Effector memory CD4-positive, alpha-beta T cell (primary cell): ENCODE data around the gene APLF.
"Not testable (repeated sequence)": the region's sequence is repeated elsewhere in the genome, so short reads cannot be mapped to it uniquely, and the experiment has no call there.

Experiments
- DNase-seq, 3 donors: peaks; one replicate each; pipeline ENCODE4 v3.0.0-alpha.2; 2020
- H3K27ac ChIP-seq: 2 replicates; pipeline ENCODE4 v1.7.0; 2013; ENCODE audit warnings: mild to moderate bottlenecking, low read length, moderate library complexity; ENCODE audit not compliant: insufficient read depth, poor library complexity, severe bottlenecking
- H3K27me3 ChIP-seq: replicated peaks from 2 replicates; pipeline ENCODE4 v1.7.0; 2013; ENCODE audit warnings: mild to moderate bottlenecking, low read length; ENCODE audit not compliant: insufficient read depth, control insufficient read depth, poor library complexity, severe bottlenecking
- H3K36me3 ChIP-seq: 2 replicates; pipeline ENCODE4 v1.7.0; 2013; ENCODE audit warnings: mild to moderate bottlenecking, low read length, moderate library complexity; ENCODE audit not compliant: control insufficient read depth, insufficient read depth
- H3K4me1 ChIP-seq: 2 replicates; pipeline ENCODE4 v1.7.0; 2013; ENCODE audit warnings: low read length, mild to moderate bottlenecking; ENCODE audit not compliant: control insufficient read depth, insufficient read depth, poor library complexity, severe bottlenecking
- H3K4me3 ChIP-seq: 2 replicates; pipeline ENCODE4 v1.7.0; 2013; ENCODE audit warnings: low read length, low read depth, mild to moderate bottlenecking; ENCODE audit not compliant: insufficient read depth, poor library complexity, severe bottlenecking
- H3K9me3 ChIP-seq: 2 replicates; pipeline ENCODE4 v1.7.0; 2013; ENCODE audit warnings: mild to moderate bottlenecking, low read length, moderate library complexity; ENCODE audit not compliant: control insufficient read depth

APLF gene

DNA sequence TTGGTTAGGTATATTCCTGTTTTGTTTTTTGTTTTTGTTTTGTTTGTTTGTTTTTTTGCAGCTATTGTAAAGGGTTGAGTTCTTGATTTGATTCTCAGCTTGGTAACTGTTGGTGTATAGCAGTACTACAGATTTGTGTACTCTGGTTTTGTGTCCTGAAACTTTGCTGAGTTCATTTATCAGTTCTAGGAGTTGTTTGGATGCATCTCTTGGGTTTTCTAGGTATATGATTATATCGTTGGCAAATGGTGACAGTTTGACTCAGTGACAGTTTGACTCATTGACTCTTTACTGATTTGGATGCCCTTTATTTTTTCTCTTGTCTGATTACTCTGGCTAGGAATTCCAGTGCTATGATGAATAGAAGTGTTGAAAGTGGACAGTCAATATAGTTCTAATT, 53.7 kb downstream of the APLF start:
- H3K4me3 ChIP-seq, result no peak overlapping the region
- H3K4me1 ChIP-seq, result no peaks in the 10 kb centered on the region
- H3K27me3 ChIP-seq, result no peaks in the 10 kb centered on the region
- no peak overlapping the region for H3K27ac ChIP-seq
- no peaks in the 10 kb centered on the region for H3K9me3 ChIP-seq
- no peaks in the 10 kb centered on the region for H3K36me3 ChIP-seq
- DNase-seq, result no peak

DNA sequence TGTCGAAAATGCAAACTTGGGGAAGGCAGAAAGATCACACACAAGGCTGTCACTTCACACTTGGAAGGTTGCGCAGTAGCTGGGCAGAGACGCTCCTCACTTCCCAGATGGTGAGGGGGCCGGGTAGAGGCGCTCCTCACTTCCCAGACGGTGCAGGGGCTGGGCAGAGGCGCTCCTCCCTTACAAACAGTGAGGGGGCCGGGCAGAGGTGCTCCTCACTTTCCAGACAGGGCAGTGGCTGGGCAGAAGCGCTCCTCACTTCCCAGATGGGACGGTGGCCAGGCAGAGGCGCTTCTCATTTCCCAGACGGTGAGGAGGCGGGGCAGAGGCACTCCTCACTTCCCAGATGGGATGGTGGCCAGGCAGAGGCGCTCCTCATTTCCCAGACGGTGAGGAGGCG, 59.6 kb downstream of the APLF start:
- H3K27me3 ChIP-seq, H3K27ac ChIP-seq, H3K9me3 ChIP-seq, H3K4me3 ChIP-seq, H3K36me3 ChIP-seq, DNase-seq, H3K4me1 ChIP-seq: not testable (repeated sequence)

DNA sequence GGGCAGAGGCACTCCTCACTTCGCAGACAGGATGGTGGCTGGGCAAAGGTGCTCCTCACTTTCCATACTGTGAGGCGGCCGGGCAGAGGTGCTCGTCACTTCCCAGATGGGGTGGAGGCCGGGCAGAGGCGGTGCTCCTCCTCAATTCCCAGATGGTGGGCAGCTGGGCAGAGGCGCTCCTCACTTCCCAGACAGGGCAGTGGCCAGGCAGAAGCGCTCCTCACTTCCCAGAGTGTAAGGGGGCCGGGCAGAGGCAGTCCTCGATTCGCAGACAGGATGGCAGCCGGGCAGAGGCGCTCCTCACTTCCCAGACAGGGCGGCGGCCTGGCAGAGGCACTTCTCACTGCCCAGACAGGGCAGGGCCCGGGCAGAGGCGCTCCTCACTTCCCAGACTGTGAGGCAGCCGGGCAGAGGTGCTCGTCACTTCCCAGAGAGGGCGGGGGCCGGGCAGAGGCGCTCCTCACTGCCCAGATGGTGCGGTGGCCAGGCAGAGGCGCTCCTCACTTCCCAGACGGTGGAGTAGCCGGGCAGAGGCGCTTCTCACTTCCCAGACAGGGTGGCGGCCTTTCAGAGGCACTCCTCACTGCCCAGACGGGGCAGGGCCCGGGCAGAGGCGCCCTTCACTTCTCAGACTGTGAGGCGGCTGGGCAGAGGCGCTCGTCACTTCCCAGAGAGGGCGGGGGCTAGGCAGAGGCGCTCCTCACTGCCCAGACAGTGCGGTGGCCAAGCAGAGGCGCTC, 60.1 kb downstream of the APLF start:
- not testable (repeated sequence) for H3K27ac ChIP-seq, H3K36me3 ChIP-seq, H3K4me3 ChIP-seq, H3K4me1 ChIP-seq, H3K9me3 ChIP-seq, H3K27me3 ChIP-seq, DNase-seq

- not testable (repeated sequence) for H3K27ac ChIP-seq, H3K27me3 ChIP-seq, H3K36me3 ChIP-seq
These were observed 61.8 kb downstream of the APLF start for GRCh38 chr2:68529156-68529555.

DNA sequence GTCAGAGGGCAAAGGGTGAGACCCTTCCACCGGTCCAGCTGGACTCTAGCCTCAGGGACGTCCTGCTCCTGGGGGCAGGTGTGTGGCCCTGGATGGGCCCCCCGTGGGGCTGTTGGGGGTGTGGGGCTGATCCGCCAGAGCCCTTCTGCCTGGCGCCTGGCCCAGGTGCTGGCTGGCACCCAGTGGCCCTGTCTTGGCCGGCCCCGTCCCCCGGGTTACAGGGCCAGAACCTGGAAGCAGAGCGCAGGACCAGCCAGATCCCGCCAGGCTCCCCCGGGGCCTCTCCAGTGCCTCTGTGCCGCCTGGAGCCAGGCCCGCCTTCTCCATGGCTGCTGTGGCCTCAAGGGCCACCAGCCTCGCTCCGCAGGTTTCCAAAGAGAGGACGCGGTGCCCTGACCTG, 62.3 kb downstream of the APLF start:
- H3K4me1 ChIP-seq, H3K9me3 ChIP-seq, DNase-seq, H3K36me3 ChIP-seq, H3K4me3 ChIP-seq, H3K27ac ChIP-seq, H3K27me3 ChIP-seq: not testable (repeated sequence)

More at GRCh38 chr2:68529156-68529555, 61.8 kb downstream of the APLF start:
- not testable (repeated sequence) for H3K9me3 ChIP-seq, H3K4me1 ChIP-seq, DNase-seq, H3K4me3 ChIP-seq

DNA sequence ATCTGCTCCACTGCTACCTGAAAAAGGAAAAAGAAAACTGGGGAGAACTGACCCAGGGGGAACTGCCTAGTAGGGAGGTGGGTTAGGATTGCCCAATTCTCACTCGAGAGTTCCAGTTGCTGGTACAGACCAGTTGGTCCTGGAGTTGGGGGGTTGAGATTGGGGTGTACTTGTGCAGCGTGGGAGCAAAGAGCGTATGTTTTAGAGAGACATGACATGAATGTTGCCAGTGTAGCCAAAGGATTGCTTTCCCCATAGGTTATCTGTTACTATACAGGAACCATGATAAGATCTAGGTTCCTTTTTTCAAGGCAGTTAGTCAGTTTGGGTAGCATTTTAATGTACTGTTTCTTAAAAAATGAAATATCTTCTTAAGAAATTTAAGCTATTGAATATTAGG, 68.6 kb downstream of the APLF start:
- Histone ChIP-seq H3K4me3 (no peak overlapping the region), H3K4me1 (no peaks in the 10 kb centered on the region), H3K27ac (no peak overlapping the region), H3K9me3 (no peaks in the 10 kb centered on the region), H3K27me3 (no peaks in the 10 kb centered on the region), H3K36me3 (no peaks in the 10 kb centered on the region)
- no peak for DNase-seq

DNA sequence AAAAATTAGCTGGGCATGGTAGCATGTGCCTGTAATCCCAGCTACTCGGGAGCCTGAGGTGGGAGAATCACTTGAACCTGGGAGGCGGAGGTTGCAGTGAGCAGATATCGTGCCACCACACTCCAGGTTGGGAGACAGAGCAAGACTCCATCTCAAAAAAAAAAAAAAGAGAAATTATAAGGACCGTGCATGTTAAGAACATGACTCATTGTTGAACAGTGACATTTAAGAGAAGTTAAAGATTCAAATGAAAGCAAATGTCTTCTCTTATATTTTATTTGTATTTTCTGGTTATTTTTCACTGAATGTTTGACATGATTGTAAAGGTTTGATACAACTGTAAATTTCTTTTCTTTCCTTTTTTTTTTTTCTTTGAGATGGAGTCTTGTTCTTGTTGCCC, 69.6 kb downstream of the APLF start:
- H3K27me3 ChIP-seq, result no peaks in the 10 kb centered on the region
- no peaks in the 10 kb centered on the region for H3K9me3 ChIP-seq
- H3K27ac ChIP-seq, result no peak overlapping the region
- H3K4me3 ChIP-seq, result no peak overlapping the region
- no peaks in the 10 kb centered on the region for H3K4me1 ChIP-seq
- DNase-seq, result no peak
- no peaks in the 10 kb centered on the region for H3K36me3 ChIP-seq

- H3K27me3 ChIP-seq, result no peaks in the 10 kb centered on the region
- no peaks in the 10 kb centered on the region for H3K36me3 ChIP-seq
- no peaks in the 10 kb centered on the region for H3K4me1 ChIP-seq
- H3K9me3 ChIP-seq, result no peaks in the 10 kb centered on the region
- H3K27ac ChIP-seq, result no peak overlapping the region
- no peak for DNase-seq
- no peak overlapping the region for H3K4me3 ChIP-seq
These were observed 70.4 kb downstream of the APLF start for GRCh38 chr2:68537809-68538208.

GRCh38 chr2:68544811-68545210, 77.4 kb downstream of the APLF start:
- Histone ChIP-seq H3K36me3 (no peaks in the 10 kb centered on the region), H3K4me1 (no peaks in the 10 kb centered on the region), H3K27me3 (no peaks in the 10 kb centered on the region), H3K9me3 (no peaks in the 10 kb centered on the region), H3K27ac (no peak overlapping the region), H3K4me3 (no peak overlapping the region)
- DNase-seq, result no peak

GRCh38 chr2:68548396-68548795, 81.0 kb downstream of the APLF start:
- H3K27ac ChIP-seq, result no peak overlapping the region
- no peaks in the 10 kb centered on the region for H3K36me3 ChIP-seq
- H3K27me3 ChIP-seq, result no peaks in the 10 kb centered on the region
- H3K9me3 ChIP-seq, result no peaks in the 10 kb centered on the region
- no peak for DNase-seq
- no peaks in the 10 kb centered on the region for H3K4me1 ChIP-seq
- no peak overlapping the region for H3K4me3 ChIP-seq
